GM12873 (cell line): ENCODE data around the gene YARS1.

ENCODE experiments used
- TF ChIP-seq, protein P1 (sequence below): IDR thresholded peaks from 2 replicates; pipeline ENCODE4 v1.5.1; 2012; ENCODE audit warnings: low read depth, mild to moderate bottlenecking, moderate library complexity, low read length, control low read depth; ENCODE audit not compliant: insufficient read depth; ENCODE audit errors: missing control alignments

YARS1 gene

DNA sequence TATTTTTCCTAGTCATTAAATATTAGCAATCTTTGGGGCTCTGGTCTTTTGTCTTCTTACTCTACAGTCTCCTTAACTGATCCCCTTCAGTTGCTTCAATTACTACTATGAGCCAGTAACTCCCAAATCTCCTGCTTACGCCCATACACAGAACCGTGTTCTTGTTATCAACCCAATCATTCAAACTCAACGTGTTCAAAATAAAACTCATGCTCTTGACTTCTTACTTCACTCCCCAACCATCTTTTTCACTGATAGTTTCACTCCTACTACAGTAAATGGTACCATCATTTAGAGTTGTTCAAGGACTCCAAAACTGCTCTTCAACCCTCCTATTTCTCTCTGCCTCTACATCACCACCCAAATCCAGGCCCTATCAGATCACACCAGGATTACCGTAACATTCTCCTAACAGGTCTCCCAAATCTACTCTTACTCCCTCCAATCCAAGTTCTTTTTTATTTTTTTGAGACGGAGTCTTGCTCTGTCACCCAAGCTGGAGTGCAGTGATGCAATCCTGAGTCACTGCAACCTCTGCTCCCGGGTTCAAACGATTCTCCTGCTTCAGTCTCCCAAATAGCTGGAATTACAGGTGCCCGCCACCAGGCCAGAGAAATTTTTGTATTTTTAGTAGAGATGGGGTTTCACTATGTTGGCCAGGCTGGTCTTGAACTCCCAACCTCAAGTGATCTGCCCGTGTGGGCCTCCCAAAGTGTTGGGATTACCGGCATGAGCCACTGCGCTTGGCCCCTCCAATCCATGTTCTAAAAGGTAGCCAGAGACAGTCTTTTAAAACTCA, 3.0 kb downstream of the YARS1 start:
- TF ChIP-seq, protein P1, sequence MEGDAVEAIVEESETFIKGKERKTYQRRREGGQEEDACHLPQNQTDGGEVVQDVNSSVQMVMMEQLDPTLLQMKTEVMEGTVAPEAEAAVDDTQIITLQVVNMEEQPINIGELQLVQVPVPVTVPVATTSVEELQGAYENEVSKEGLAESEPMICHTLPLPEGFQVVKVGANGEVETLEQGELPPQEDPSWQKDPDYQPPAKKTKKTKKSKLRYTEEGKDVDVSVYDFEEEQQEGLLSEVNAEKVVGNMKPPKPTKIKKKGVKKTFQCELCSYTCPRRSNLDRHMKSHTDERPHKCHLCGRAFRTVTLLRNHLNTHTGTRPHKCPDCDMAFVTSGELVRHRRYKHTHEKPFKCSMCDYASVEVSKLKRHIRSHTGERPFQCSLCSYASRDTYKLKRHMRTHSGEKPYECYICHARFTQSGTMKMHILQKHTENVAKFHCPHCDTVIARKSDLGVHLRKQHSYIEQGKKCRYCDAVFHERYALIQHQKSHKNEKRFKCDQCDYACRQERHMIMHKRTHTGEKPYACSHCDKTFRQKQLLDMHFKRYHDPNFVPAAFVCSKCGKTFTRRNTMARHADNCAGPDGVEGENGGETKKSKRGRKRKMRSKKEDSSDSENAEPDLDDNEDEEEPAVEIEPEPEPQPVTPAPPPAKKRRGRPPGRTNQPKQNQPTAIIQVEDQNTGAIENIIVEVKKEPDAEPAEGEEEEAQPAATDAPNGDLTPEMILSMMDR, result no peak

DNA sequence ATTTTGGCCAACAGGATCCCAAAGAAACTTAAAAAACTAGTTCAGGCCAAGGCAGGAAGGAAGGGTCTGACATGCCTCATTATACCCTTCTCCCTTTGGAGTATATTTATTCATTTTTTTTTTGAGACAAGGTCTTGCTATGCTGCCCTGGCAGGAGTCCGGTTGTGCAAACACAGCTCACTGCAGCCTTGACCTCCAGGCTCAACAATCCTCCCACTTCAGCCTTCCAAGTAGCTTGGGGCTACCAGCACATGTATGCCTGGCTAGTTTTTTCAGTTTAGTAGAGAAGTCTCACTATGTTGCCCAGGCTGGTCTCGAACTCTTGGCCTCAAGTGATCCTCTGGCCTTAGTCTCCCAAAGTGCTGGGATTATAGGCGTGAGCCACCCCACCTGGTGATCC, 5.2 kb downstream of the YARS1 start:
- TF ChIP-seq, protein P1, result no peak

DNA sequence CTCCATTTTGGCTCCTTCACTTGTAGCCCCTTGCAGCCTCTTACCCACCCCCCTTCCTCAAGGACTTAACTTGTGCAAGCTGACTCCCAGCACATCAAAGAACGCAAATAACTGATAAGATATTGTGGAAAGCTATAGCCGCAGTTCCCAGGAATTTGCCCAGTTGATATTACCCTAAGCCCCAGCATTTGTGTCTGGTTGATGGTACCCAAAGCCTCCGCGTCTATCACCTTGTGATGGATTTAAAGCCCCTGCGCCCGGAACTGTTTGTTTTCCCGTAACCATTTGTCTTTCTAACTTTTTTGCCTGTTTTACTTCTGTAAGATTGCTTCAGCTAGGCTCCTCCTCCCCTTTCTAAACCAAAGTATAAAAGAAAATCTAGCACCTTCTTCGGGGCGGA, 5.9 kb downstream of the YARS1 start:
- TF ChIP-seq, protein P1, result no peak

DNA sequence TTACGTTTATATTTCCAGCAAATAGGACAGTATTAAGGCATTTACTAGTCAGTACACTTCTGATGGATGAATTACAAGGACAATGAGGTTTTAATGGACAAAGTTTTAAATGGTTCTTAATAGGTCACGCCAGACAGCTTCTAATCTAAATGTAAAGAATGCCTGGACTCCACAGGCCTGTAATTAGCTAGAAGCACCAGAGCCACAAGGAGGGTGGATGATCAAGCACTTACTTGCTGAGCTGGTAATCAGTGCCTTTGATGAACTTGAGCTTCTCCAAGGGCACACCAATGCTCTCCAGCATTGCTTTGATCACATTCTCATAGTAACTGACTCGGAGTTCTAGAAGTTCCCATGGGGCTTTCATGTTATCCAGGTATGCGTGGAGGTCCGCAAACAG, 6.8 kb downstream of the YARS1 start:
- TF ChIP-seq, protein P1, result no peak

DNA sequence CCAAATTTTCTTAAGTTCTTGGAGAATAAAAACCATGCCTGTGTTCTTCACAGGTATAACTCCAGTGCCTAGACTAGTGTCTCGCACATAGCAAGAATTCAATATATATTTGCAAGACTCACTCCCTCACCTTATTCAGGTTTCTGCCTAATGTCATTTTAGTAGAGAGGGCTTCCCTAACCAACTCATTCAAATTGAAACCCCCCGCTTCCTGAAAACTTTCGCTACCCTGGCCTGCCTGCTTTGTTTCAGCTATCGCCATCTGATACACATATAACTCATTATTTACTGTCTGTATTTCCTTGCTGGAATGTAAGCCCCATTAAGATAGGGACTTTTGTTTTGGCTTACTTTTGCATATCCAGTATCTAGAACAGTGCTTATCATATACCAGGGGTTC, 8.6 kb downstream of the YARS1 start:
- TF ChIP-seq, protein P1, result no peak

DNA sequence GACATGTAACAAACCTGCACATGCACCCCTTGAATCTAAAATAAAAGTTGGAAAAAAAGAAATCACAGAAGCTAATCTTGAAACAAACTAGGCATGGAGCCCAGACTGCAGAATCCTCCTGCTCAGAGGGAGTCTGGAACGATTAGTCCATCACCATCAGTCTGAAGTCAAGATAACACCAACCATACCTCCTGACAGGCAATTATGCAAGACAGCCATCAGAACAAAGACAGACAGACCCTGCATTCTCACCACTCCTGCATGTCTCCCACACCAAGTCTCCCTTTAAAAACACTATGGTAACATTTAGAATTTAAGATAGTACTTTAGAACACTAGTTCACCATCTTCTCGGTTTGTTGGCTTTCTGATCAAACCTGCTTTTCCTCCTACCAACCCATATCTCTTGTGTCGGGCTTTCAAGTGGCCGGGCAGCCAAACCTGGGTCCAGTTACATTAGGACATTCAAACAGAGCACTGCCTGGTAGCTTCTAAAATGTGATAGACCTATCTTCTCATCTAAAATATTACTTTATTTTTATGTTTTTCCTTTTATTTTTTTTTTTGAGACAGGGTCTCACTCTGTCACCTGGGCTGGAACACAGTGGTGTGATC, 10.1 kb downstream of the YARS1 start:
- TF ChIP-seq, protein P1, result no peak

DNA sequence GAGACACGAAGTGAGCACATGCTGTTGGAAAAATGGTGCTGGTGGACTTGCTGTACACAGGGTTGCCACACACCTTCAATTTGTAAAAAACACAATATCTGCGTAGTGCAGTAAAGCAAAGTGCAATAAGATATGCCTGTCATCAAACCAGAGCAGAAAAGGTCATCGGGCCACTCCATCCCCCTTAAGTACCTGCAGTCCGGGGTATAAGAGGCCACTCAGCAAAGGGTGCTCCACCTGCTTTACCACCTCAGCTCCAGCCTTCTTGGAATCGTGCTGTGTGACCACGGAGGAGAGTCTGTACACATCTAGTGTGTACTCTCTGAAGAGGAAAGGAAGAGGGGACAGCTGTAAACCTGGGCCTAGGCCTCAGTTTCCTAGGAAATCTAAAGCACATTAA, 10.9 kb downstream of the YARS1 start:
- TF ChIP-seq, protein P1, result no peak
